ENCODE measurements around the gene SYT7.
A peak's percentile ranks its signal among the peaks of the same experiment; 100 is the strongest.

Gene SYT7

GRCh38 chr11:61485080-61485479 is 95.8 kb downstream of the SYT7 start:
- Histone ChIP-seq H3K4me2 (ENCODE audit: low read depth, low read length) (no peak overlapping the region), H3F3A (ENCODE audit: insufficient read depth, low read length) (no peaks in the 10 kb centered on the region), H3K9ac (ENCODE audit: low read length) (no peak overlapping the region), H3K4me1 (ENCODE audit: low read length) (no peaks in the 10 kb centered on the region), H3K9me2 (replicated peaks; ENCODE audit: insufficient read depth, low read length) (no peaks in the 10 kb centered on the region), H3K4me3 (ENCODE audit: low read length) (no peak overlapping the region), H3K27ac (ENCODE audit: low read length) (no peak overlapping the region), H3K27me3 (replicated peaks; ENCODE audit: insufficient read depth, low read length) (peaks cover 79% of the 10 kb centered on the region), H3K36me3 (replicated peaks; ENCODE audit: insufficient read depth, low read length) (no peaks in the 10 kb centered on the region), H3K79me2 (ENCODE audit: low read length) (no peaks in the 10 kb centered on the region), H4K20me1 (ENCODE audit: insufficient read depth, low read length) (no peaks in the 10 kb centered on the region), H3K9me3 (replicated peaks; ENCODE audit: insufficient read depth, low read length) (no peaks in the 10 kb centered on the region), H2AFZ (ENCODE audit: low read length) (no peak overlapping the region)
- no peak for DNase-seq
- TF ChIP-seq EZH2phosphoT487 (IDR thresholded peaks at IDR 0.05; ENCODE audit: low read length) (no peak), CTCF (IDR thresholded peaks at IDR 0.05; ENCODE audit: low read length) (no peak), EZH2 (optimal IDR thresholded peaks at IDR 0.05; ENCODE audit: low read depth, low read length) (no peak)

- H3K9me2 ChIP-seq (replicated peaks; ENCODE audit: insufficient read depth, low read length): no peaks in the 10 kb centered on the region
- H4K20me1 ChIP-seq (ENCODE audit: insufficient read depth, low read length): no peaks in the 10 kb centered on the region
- no peak for DNase-seq
- no peaks in the 10 kb centered on the region for H3K9me3 ChIP-seq (replicated peaks; ENCODE audit: insufficient read depth, low read length)
- H3K4me1 ChIP-seq (ENCODE audit: low read length): no peaks in the 10 kb centered on the region
- no peak overlapping the region for H3K4me2 ChIP-seq (ENCODE audit: low read depth, low read length)
- no peak overlapping the region for H2AFZ ChIP-seq (ENCODE audit: low read length)
- H3F3A ChIP-seq (ENCODE audit: insufficient read depth, low read length): no peaks in the 10 kb centered on the region
- H3K4me3 ChIP-seq (ENCODE audit: low read length): no peak overlapping the region
- peaks cover 81% of the 10 kb centered on the region for H3K27me3 ChIP-seq (replicated peaks; ENCODE audit: insufficient read depth, low read length)
- no peak overlapping the region for H3K9ac ChIP-seq (ENCODE audit: low read length)
- H3K79me2 ChIP-seq (ENCODE audit: low read length): no peaks in the 10 kb centered on the region
- TF ChIP-seq EZH2 (optimal IDR thresholded peaks at IDR 0.05; ENCODE audit: low read depth, low read length) (no peak), CTCF (IDR thresholded peaks at IDR 0.05; ENCODE audit: low read length) (no peak), EZH2phosphoT487 (IDR thresholded peaks at IDR 0.05; ENCODE audit: low read length) (no peak)
- no peaks in the 10 kb centered on the region for H3K36me3 ChIP-seq (replicated peaks; ENCODE audit: insufficient read depth, low read length)
- H3K27ac ChIP-seq (ENCODE audit: low read length): no peak overlapping the region
Measured at GRCh38 chr11:61484541-61484940, 96.3 kb downstream of the SYT7 start.

DNA sequence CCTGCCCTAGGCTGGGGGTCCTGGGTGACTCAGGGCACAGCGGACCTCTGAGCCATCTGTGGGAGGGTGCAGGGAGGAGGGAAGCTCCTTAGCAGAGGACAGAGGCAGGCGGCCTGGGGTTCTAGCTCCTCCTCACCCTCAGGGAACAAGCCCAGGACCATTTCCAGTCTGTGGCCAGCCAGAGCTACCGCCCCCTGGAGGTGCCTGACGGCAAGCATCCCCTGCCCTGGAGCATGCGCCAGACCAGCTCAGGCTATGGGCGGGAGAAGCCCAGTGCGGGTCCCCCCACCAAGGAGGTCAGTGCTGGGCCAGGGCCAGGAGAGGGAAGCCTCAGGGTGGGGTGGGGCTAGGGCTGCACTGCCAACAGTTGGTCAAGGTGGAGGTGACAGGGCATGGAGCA is 98.4 kb downstream of the SYT7 start:
- H2AFZ ChIP-seq (ENCODE audit: low read length): no peak overlapping the region
- H3K9me3 ChIP-seq (replicated peaks; ENCODE audit: insufficient read depth, low read length): no peaks in the 10 kb centered on the region
- H3K36me3 ChIP-seq (replicated peaks; ENCODE audit: insufficient read depth, low read length): no peaks in the 10 kb centered on the region
- no peak overlapping the region for H3K4me3 ChIP-seq (ENCODE audit: low read length)
- H3K9me2 ChIP-seq (replicated peaks; ENCODE audit: insufficient read depth, low read length): no peaks in the 10 kb centered on the region
- H3K9ac ChIP-seq (ENCODE audit: low read length): no peak overlapping the region
- no peaks in the 10 kb centered on the region for H4K20me1 ChIP-seq (ENCODE audit: insufficient read depth, low read length)
- H3K4me1 ChIP-seq (ENCODE audit: low read length): no peaks in the 10 kb centered on the region
- H3K4me2 ChIP-seq (ENCODE audit: low read depth, low read length): no peak overlapping the region
- H3K27ac ChIP-seq (ENCODE audit: low read length): no peak overlapping the region
- H3K27me3 ChIP-seq (replicated peaks; ENCODE audit: insufficient read depth, low read length): peaks cover 83% of the 10 kb centered on the region
- H3K79me2 ChIP-seq (ENCODE audit: low read length): no peaks in the 10 kb centered on the region
- TF ChIP-seq CTCF (IDR thresholded peaks at IDR 0.05; ENCODE audit: low read length) (peak; percentile 64), EZH2phosphoT487 (IDR thresholded peaks at IDR 0.05; ENCODE audit: low read length) (no peak)
- H3F3A ChIP-seq (ENCODE audit: insufficient read depth, low read length): no peaks in the 10 kb centered on the region
- no peak for DNase-seq

Measured in MM.1S (cell line).